ENCODE results near the gene CDK3.

CDK3 gene

GRCh38 chr17:75994802-75995370 is 5.8 kb upstream of the CDK3 start:
- no peak for DNase-seq

DNA sequence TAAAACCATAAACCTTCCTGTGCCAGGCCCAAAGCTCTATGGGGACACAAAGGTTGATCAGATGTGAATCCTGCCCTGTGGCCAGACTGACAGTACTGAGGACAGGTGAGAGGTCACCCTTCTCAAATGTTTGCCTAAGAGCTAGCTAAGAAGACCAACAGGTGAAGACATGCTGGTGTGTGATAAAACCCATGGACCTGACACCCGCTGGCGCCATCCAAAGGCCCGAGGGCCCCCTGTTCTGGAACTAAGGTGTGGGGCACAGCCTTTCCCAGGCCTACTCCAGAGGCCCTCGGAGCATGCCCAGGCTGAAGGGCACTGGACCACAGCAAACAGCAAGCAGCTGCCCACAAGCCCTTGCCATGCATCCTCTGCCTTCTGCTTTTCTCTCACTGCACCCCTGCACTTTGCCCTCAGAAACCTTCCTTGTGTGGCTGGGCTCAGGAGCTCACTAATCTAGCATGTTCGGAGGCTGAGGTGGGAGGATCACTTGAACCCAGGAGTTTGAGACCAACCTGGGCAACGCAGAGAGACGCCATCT is 5.2 kb upstream of the CDK3 start:
- DNase-seq: no peak

DNA sequence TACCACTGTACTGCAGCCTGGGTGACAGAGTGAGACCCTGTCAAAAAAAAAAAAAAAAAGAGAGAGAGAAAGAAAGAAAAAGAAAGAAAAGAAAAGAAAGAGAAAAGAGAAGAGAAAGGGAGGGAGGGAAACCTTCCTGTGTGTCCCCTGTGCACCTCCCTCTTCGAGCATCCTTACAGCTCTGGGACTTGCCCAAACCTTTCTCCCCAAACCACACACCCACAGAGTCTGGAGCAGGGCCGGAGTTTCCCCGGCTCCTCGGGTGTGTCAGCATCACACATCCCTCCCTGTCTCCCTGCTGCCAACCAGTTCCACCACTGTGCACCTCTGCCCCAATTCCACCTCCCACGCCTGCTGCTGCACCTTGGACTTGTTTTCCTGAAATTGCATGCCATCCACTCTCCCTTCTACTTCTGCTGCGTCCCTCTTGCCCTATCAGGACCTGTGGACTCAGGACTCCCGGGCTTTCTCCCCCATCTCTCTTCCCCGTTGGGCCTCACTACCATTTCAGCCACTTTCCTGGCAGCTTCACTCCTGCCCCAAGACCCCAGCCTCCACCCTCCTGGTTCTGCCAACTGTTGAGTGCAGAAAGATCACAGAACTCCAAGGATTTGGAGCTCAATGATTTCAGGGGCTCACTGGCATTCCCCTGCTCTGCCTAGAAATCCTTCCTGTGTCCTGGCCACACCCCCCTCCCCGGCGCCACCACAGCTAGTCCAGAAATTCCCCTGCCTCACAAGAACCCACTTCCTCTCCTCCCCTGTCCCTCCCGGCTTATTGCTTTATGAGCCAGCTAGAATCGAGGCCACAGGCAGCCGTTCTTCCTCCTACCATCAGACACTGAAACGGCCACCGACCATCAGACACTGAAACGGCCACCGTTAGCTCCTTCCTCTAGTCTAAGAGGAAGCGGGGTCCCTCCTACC is 3.7 kb upstream of the CDK3 start:
- DNase-seq: no peak

DNA sequence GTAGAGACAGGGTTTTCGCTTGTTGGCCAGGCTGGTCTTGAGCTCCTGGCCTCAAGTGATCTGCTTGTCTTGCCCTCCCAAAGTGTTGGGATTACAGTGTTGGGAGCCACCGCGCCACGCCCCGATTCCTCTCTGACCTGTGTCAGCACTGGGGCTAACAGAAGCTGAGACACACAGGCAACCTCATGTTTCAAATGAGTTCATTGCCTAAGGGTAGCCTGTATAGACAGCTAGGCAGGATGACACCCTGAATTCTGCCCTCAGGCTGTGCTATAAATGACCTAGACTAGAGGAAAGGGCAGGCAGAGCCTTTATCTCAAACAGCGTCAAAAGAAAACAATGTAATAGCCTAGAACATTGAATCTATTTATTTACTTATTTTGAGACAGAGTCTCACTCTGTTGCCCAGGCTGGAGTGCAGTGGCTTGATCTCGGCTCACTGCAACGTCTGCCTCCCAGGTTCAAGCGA is 2.3 kb upstream of the CDK3 start:
- DNase-seq: no peak

- peak; percentile 71 for DNase-seq
These were observed 470 bp upstream of the CDK3 start for GRCh38 chr17:76000016-76000754.

GRCh38 chr17:76002100-76002499 is 1.4 kb downstream of the CDK3 start:
- DNase-seq: no peak

DNA sequence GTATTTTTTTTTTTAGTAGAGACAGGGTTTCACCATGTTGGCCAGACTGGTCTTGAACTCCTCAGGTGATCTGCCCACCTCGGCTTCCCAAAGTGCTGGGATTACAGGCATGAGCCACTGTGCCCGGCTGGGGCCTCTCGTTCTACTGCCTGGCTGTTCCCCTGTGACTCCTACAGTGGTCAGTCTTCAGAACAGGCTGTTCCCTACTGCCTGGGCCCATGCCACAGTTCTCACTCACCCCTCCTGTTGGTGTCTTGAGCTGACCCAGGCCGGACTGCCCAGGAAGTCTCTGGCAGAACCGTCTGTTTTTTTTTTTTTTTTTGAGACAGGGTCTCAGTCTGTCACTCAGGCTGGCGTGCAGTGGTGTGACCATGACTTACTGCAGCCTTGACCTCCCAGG is 3.3 kb downstream of the CDK3 start:
- DNase-seq: no peak

DNA sequence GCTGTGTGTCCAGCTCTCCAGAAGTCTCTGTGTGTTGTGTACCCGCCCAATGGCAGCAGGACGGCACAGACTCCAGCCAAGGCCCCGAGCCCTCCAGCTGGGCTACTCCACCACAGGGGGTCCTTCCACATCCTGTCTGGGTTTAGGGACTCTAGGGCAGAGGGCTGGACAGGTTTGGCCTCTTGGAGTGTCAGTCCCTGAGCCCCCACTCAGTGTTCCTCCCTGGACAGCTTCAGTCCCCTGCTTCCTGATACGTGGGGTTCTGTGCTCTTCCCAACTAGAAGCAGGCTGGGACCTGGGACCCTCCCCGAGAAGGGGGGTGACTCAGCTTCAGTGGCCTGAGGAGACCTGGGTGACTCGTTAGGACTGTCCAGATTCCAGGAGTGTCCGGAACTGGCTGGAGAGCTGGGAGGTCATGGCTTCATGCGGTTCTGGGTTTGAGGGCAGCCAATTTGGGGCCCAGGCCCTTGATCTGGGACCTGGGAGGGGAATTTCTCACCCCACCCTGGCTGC is 4.2 kb downstream of the CDK3 start:
- no peak for DNase-seq

- DNase-seq: peak; percentile 82
These were observed 4.9 kb downstream of the CDK3 start for GRCh38 chr17:76005263-76006149.

GRCh38 chr17:76007131-76007849 is 6.6 kb downstream of the CDK3 start:
- no peak for DNase-seq

GRCh38 chr17:76007850-76008165 is 7.2 kb downstream of the CDK3 start:
- DNase-seq: no peak

- no peak for DNase-seq
These were observed 7.6 kb downstream of the CDK3 start for GRCh38 chr17:76008208-76008607.

DNA sequence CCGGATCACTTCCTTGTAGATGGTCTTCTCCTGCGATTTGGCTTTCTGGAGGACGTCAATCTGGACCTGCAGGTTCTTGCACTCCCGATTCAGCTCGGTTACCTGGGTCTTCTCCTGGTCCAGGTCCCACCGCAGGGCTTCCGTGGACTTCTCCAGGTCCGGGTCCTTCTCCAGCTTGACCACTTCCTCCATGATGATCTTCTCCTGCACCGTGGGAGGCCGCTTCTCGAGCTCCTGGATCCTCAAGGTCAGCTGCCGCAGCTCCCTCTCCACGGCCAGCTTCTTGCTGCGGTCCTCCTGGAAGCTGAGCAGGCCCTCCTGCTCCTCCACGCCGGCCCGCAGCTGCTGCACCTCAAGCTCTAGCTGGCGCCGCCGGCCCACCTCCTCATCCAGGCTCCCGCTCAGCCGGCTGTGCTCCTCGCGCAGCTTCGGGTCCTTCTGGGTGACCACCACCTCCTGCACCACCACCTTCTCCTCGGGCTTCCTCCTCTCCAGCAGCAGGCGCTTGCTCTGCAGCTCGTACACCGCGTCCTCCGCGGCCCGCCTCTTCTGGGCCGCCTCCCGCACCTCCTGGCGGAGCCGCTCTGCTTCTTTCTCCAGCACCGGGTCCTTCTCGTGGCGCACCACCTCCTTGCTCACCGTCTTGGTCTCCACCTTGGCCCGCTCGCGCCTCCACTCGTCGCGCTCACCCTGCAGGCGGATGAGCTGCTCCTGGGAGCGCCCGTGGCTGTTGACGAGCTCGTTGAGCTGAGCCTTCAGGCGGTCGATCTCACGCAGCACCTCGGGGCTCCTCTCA is 8.2 kb downstream of the CDK3 start:
- DNase-seq: no peak

- no peak for DNase-seq
These were observed 8.8 kb downstream of the CDK3 start for GRCh38 chr17:76009447-76009846.

DNA sequence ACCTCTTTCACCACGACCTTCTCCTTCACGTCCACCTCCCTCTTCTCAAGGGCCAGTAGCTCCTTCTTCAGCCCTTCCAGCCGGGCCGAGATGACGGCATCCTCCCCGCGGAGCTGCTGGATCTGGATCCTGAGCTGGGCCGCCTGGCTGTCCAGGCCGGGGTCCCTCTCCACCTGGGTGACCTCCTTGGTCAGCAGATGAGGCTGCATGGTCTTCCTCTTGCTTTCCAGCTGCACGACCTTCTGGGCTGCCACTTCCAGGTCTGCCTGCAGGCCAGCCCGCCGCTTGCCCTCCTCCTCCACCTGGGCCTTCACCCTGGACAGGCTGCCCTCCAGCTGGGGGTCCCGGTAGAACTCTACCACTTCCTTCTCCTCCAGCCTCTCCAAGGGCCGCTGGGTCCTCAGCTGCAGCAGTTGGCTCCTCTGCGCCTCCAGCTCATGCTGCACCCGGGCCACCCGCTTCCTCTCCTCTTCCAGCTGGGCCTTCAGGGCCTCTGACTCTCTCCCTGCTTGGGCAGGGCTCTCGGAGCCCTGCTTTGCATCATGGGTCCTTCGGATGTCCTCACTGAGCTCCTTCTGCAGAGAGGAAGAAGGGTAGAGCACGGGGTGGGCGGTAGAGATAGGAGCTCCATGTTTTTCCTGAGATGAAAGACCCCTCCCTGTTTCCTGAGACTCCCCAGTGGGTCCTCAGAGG is 9.5 kb downstream of the CDK3 start:
- DNase-seq: no peak

- DNase-seq: no peak
These were observed 11.3 kb downstream of the CDK3 start for GRCh38 chr17:76011951-76012350.

DNA sequence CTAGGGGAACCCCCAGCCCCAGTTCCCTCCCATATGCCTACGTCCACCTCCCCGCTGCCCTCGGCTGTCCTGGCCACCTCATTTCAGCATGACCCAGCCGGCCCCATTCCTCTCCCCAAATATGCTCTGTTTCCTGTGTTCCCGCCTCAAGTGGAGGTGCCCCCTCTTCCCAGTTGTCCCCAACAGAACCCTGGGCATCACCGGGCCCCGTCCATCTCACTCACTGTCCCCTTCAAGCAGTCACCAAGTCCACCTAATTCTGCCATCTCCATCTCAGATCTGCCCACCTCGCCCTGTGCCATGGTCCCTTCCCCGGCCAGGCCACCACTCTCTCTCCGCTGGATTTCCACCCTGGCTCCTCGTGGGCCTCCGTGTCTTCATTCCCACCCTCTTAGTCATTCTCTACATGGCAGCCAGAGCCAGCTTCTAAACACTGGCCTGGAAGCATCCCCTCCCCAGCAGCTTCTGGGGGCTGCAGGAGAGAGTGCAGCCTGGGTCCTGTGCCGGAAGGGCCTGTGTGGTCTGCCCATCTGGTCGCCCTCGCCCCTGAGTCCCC is 12.8 kb downstream of the CDK3 start:
- DNase-seq: no peak

DNA sequence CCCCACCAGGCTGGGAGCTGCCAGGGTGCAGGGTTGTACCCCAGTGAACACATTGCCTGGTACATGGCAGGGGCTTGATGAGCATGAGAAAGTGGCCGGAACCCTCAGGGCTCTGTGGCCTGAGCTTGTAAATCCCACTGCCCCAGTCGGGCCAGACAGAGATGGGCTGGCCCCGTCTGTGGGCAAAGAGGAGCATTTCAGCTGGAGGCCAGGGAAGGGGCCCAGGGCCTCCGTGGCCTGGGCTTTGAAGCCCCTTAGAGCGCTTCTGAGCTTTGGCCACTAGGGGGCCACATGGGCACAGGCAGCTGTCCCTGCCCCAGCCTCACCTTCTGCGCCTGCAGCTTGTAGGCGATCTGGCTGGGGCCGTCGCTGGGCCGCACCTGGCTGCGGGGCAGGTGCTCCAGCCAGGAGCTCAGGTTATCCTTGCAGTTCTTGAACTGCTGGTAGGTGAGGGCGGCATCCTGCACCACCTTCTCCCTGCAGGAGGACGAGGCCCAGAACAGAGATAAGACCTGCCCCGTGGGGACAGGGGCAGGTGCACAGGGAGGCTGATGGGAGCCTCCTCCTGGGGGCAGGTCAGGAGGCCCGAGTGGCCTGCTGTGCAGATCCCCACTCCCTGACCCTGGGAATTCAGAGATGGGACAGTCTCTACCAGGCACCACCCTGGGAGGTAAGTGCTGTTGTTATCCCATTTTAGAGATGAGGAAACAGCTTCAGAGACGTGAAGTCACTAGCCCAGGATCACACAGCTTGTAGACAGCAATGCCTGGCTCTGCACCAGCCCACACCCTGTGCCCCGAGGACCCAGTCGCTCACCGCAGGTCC is 13.7 kb downstream of the CDK3 start:
- DNase-seq: peak; percentile 80

- DNase-seq: no peak
These were observed 14.2 kb downstream of the CDK3 start for GRCh38 chr17:76014925-76015261.
